HEK293 (cell line): ENCODE data around the gene FNIP1.

ENCODE experiments used
- BCL11B ChIP-seq: fragments of 450-650 bp; formaldehyde crosslinking; IDR thresholded peaks from 2 replicates; pipeline ENCODE4 v1.5.1; 2016; ENCODE audit warnings: low read depth, missing biosample characterization, missing genetic modification characterization
- CTCF ChIP-seq: fragments of 450-650 bp; formaldehyde crosslinking; IDR thresholded peaks from 2 replicates; pipeline ENCODE4 v1.5.1; 2016; ENCODE audit warnings: missing biosample characterization, missing genetic modification characterization
- FEZF1 ChIP-seq: fragments of 450-650 bp; formaldehyde crosslinking; IDR thresholded peaks from 2 replicates; pipeline ENCODE4 v1.5.1; 2016; ENCODE audit warnings: missing biosample characterization, missing genetic modification characterization
- PATZ1 ChIP-seq: fragments of 450-650 bp; formaldehyde crosslinking; IDR thresholded peaks from 2 replicates; pipeline ENCODE4 v1.5.1; 2016; ENCODE audit warnings: missing biosample characterization, missing genetic modification characterization
- SP2 ChIP-seq: fragments of 450-650 bp; formaldehyde crosslinking; IDR thresholded peaks from 2 replicates; pipeline ENCODE4 v1.5.1; 2016; ENCODE audit warnings: missing biosample characterization, missing genetic modification characterization
- SP7 ChIP-seq: fragments of 450-650 bp; formaldehyde crosslinking; IDR thresholded peaks from 2 replicates; pipeline ENCODE4 v1.5.1; 2016; ENCODE audit warnings: missing biosample characterization, missing genetic modification characterization
- WT1 ChIP-seq: fragments of 450-650 bp; formaldehyde crosslinking; IDR thresholded peaks from 2 replicates; pipeline ENCODE4 v1.5.1; 2016; ENCODE audit warnings: missing biosample characterization, missing genetic modification characterization
- ZBTB7A ChIP-seq: fragments of 450-650 bp; formaldehyde crosslinking; IDR thresholded peaks from 2 replicates; pipeline ENCODE4 v1.5.1; 2016; ENCODE audit warnings: low read depth, missing biosample characterization, missing genetic modification characterization
- ZNF121 ChIP-seq: fragments of 450-650 bp; formaldehyde crosslinking; IDR thresholded peaks from 2 replicates; pipeline ENCODE4 v1.5.1; 2016; ENCODE audit warnings: missing biosample characterization, missing genetic modification characterization
- ZNF146 ChIP-seq: fragments of 450-650 bp; formaldehyde crosslinking; IDR thresholded peaks from 2 replicates; pipeline ENCODE4 v1.5.1; 2016; ENCODE audit warnings: missing biosample characterization, missing genetic modification characterization
- ZNF169 ChIP-seq: fragments of 450-650 bp; formaldehyde crosslinking; IDR thresholded peaks from 2 replicates; pipeline ENCODE4 v1.5.1; 2016; ENCODE audit warnings: missing biosample characterization, missing genetic modification characterization
- ZNF19 ChIP-seq: fragments of 450-650 bp; formaldehyde crosslinking; IDR thresholded peaks from 2 replicates; pipeline ENCODE4; 2016; ENCODE audit warnings: missing biosample characterization, missing genetic modification characterization, low read depth
- ZNF449 ChIP-seq: fragments of 450-650 bp; formaldehyde crosslinking; IDR thresholded peaks from 2 replicates; pipeline ENCODE4 v1.5.1; 2017; ENCODE audit warnings: missing biosample characterization, mild to moderate bottlenecking, missing genetic modification characterization, moderate library complexity
- ZNF529 ChIP-seq: fragments of 450-650 bp; formaldehyde crosslinking; IDR thresholded peaks from 2 replicates; pipeline ENCODE4 v1.5.1; 2017; ENCODE audit warnings: missing genetic modification characterization, missing biosample characterization; ENCODE audit not compliant: insufficient replicate concordance
- ZNF600 ChIP-seq: fragments of 450-650 bp; formaldehyde crosslinking; IDR thresholded peaks from 2 replicates; pipeline ENCODE4 v1.5.1; 2016; ENCODE audit warnings: missing biosample characterization, missing genetic modification characterization
- ZNF610 ChIP-seq: fragments of 450-650 bp; formaldehyde crosslinking; IDR thresholded peaks from 2 replicates; pipeline ENCODE4 v1.5.1; 2016; ENCODE audit warnings: missing biosample characterization, missing genetic modification characterization, borderline replicate concordance
- ZNF629 ChIP-seq: fragments of 450-650 bp; formaldehyde crosslinking; IDR thresholded peaks from 2 replicates; pipeline ENCODE4 v1.5.1; 2017; ENCODE audit warnings: missing biosample characterization, missing genetic modification characterization
- ZNF692 ChIP-seq: fragments of 450-650 bp; formaldehyde crosslinking; IDR thresholded peaks from 2 replicates; pipeline ENCODE4 v1.5.1; 2016; ENCODE audit warnings: missing biosample characterization, missing genetic modification characterization
- ZNF785 ChIP-seq: fragments of 450-650 bp; formaldehyde crosslinking; IDR thresholded peaks from 2 replicates; pipeline ENCODE4 v1.5.1; 2016; ENCODE audit warnings: missing biosample characterization, missing genetic modification characterization
- ZNF843 ChIP-seq: fragments of 450-650 bp; formaldehyde crosslinking; IDR thresholded peaks from 2 replicates; pipeline ENCODE4 v1.5.1; 2016; ENCODE audit warnings: missing biosample characterization, missing genetic modification characterization
- ZSCAN16 ChIP-seq: fragments of 450-650 bp; formaldehyde crosslinking; IDR thresholded peaks from 2 replicates; pipeline ENCODE4 v1.5.1; 2016; ENCODE audit warnings: missing biosample characterization, missing genetic modification characterization
- TF ChIP-seq, protein P1 (sequence below): fragments of 450-650 bp; formaldehyde crosslinking; IDR thresholded peaks from 2 replicates; pipeline ENCODE4 v1.5.1; 2016; ENCODE audit warnings: missing biosample characterization, missing genetic modification characterization, low read depth
- TF ChIP-seq, protein P2 (sequence below): fragments of 450-650 bp; formaldehyde crosslinking; IDR thresholded peaks from 2 replicates; pipeline ENCODE4 v1.5.1; 2016; ENCODE audit warnings: missing biosample characterization, missing genetic modification characterization

The FNIP1 gene

DNA sequence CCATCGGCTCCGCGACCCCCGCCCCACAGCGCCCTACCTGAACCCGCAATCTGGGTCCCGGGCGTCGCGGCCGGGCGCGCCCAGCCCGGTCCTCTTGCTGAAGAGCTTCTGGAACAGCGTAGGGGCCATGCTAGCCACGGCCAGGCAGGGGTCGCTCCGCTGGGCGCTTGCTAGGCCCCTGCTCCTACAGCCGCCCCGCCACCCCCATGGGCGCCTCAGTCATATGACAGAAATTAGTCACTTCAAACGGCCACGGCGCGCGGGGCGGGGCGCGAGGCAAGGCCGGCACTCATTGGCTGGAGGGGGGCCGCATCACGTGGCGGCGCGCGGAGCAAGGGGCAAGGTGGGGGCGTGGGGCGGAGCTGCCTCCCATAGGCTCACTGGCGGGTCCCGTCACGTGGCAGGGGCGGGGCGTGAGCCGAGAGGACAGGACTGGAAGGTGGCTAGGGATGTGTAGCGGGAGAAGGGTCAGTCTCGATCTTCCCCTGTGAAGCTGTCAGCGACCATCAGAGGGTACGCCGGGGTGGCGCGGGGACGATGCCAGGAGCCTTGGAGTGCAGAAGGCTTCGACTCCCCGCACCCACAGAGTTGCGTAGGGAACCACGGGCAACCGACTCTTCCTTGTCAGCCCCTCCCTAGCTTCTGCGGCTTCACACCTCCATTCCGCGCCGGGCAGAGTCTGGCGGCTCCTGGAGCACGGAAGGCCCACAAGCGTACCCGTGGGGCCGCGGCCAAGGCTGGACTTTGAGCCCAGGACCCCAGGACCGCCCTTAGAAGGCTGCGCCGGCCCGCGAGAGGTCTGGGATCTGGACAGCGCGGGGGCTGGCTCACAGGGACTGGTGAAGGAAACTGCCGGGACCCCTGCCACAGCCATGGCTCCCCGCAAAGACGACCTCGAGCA lies at the start of gene FNIP1 (continued):
- TF ChIP-seq ZNF449 (tag by site-specific recombination): peak; percentile 82
- peak; percentile 14; the same call in 1 of the 2 replicates for TF ChIP-seq WT1 (tag by site-specific recombination)
- no peak for TF ChIP-seq FEZF1
- peak; percentile 15; the same call in 1 of the 2 replicates for TF ChIP-seq ZNF843 (tag by site-specific recombination)
- peak; percentile 83 for TF ChIP-seq ZBTB7A (tag by site-specific recombination)
- no peak for TF ChIP-seq ZNF169 (tag by site-specific recombination)
- peak; percentile 3; the same call in 1 of the 2 replicates for TF ChIP-seq ZNF146 (tag by site-specific recombination)
- no peak for TF ChIP-seq ZNF529 (tag by site-specific recombination)
- TF ChIP-seq PATZ1: peak; percentile 97
- TF ChIP-seq, protein P1, sequence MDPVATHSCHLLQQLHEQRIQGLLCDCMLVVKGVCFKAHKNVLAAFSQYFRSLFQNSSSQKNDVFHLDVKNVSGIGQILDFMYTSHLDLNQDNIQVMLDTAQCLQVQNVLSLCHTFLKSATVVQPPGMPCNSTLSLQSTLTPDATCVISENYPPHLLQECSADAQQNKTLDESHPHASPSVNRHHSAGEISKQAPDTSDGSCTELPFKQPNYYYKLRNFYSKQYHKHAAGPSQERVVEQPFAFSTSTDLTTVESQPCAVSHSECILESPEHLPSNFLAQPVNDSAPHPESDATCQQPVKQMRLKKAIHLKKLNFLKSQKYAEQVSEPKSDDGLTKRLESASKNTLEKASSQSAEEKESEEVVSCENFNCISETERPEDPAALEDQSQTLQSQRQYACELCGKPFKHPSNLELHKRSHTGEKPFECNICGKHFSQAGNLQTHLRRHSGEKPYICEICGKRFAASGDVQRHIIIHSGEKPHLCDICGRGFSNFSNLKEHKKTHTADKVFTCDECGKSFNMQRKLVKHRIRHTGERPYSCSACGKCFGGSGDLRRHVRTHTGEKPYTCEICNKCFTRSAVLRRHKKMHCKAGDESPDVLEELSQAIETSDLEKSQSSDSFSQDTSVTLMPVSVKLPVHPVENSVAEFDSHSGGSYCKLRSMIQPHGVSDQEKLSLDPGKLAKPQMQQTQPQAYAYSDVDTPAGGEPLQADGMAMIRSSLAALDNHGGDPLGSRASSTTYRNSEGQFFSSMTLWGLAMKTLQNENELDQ (tag by site-specific recombination): no peak
- no peak for TF ChIP-seq ZNF121 (tag by site-specific recombination)
- 0 out of 2 replicates have a peak, but pooled peaks have one; percentile 15 for TF ChIP-seq ZNF610
- 0 out of 2 replicates have a peak, but pooled peaks have one; percentile 11 for TF ChIP-seq BCL11B (tag by site-specific recombination)
- TF ChIP-seq ZNF19 (tag by site-specific recombination): no peak
- peak; percentile 98 for TF ChIP-seq SP2 (tag by site-specific recombination)
- TF ChIP-seq ZSCAN16 (tag by site-specific recombination): no peak
- TF ChIP-seq CTCF: peak; percentile 66
- TF ChIP-seq ZNF629: peak; percentile 43; the same call in 1 of the 2 replicates
- peak; percentile 82 for TF ChIP-seq ZNF600 (tag by site-specific recombination)
- TF ChIP-seq ZNF785 (tag by site-specific recombination): 0 out of 2 replicates have a peak, but pooled peaks have one; percentile 30
- peak; percentile 55 for TF ChIP-seq SP7
- TF ChIP-seq, protein P2, sequence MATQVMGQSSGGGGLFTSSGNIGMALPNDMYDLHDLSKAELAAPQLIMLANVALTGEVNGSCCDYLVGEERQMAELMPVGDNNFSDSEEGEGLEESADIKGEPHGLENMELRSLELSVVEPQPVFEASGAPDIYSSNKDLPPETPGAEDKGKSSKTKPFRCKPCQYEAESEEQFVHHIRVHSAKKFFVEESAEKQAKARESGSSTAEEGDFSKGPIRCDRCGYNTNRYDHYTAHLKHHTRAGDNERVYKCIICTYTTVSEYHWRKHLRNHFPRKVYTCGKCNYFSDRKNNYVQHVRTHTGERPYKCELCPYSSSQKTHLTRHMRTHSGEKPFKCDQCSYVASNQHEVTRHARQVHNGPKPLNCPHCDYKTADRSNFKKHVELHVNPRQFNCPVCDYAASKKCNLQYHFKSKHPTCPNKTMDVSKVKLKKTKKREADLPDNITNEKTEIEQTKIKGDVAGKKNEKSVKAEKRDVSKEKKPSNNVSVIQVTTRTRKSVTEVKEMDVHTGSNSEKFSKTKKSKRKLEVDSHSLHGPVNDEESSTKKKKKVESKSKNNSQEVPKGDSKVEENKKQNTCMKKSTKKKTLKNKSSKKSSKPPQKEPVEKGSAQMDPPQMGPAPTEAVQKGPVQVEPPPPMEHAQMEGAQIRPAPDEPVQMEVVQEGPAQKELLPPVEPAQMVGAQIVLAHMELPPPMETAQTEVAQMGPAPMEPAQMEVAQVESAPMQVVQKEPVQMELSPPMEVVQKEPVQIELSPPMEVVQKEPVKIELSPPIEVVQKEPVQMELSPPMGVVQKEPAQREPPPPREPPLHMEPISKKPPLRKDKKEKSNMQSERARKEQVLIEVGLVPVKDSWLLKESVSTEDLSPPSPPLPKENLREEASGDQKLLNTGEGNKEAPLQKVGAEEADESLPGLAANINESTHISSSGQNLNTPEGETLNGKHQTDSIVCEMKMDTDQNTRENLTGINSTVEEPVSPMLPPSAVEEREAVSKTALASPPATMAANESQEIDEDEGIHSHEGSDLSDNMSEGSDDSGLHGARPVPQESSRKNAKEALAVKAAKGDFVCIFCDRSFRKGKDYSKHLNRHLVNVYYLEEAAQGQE (tag by site-specific recombination): peak; percentile 48; the same call in 1 of the 2 replicates
- peak; percentile 99 for TF ChIP-seq ZNF692 (tag by site-specific recombination)
